ENCODE data around the gene ALK.

DNA sequence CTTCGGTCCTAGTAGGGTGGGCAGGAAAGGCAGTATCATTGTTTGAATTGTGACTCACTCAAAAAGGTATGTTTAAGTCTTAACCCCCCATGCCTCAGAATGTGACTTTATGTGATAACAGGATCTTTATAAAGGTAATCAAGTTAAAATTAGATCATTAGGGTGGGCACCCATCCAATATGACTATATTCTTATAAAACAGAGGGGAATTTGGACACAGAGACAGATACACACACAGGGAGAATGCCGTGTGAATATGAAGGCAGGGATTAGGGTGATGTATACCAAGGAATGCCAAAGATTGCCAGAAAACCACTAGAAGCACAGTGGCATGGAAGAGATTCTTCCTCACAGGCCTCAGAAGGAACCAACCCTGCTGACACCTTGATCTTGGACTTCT, 524.3 kb downstream of the ALK start:
- no peak for TF ChIP-seq POLR2A (IDR thresholded peaks at IDR 0.05; ENCODE audit: low read length)
- TF ChIP-seq GATA1 (IDR thresholded peaks at IDR 0.05; ENCODE audit: low read depth, low read length), result no peak
